HFFc6 (cell line): ENCODE measurements around the gene OSBP2. TPM values are rescaled to one million over a fixed set of nuclear protein-coding genes. Genes with fewer than 3 reads are reported as not detected.

ENCODE experiments used
- DNase-seq: peaks from one replicate; pipeline ENCODE4 v3.0.0-alpha.2; 2018
- H3K27ac Mint-ChIP-seq: 2 replicates; pipeline ENCODE4 v1.8.0; 2020; ENCODE audit warnings: mild to moderate bottlenecking, mixed read lengths
- H3K27me3 Mint-ChIP-seq: 2 replicates; pipeline ENCODE4 v1.8.0; 2021; ENCODE audit warnings: mild to moderate bottlenecking, moderate library complexity, mixed read lengths; ENCODE audit not compliant: insufficient read depth
- H3K36me3 Mint-ChIP-seq: 2 replicates; pipeline ENCODE4 v1.8.0; 2021; ENCODE audit warnings: low read depth, mixed read lengths
- H3K4me1 Mint-ChIP-seq: 2 replicates; pipeline ENCODE4 v1.8.0; 2020; ENCODE audit warnings: low read depth, mixed read lengths
- H3K4me3 Mint-ChIP-seq: 2 replicates; pipeline ENCODE4 v1.8.0; 2020; ENCODE audit warnings: mild to moderate bottlenecking, moderate library complexity, mixed read lengths
- H3K9me3 Mint-ChIP-seq: 2 replicates; pipeline ENCODE4 v1.8.0; 2020; ENCODE audit warnings: mild to moderate bottlenecking, mixed read lengths
- CTCF ChIP-seq: fragments of 200-600 bp; sonication (generic); IDR thresholded peaks from 2 replicates; pipeline ENCODE4 v1.5.0; 2021; ENCODE audit warnings: antibody characterized with exemption, mild to moderate bottlenecking
- total RNA-seq, 6 experiments: library from RNA; stranded (reverse); fragmentation: NEBNext Ultra II Directional; extraction: Animal tissue kit (Norgen Biotek cat#: 25700); gene quantifications; 2 replicates in 1 of 6; 3 replicates in 5 of 6; pipeline ENCODE4 v1.2.3, GENCODE V29; 2021

The OSBP2 gene
- total RNA-seq, 6 experiments from 2014 or later = 0.09 to 0.37 (median 0.28) TPM; not detected in 1

- peaks cover 13% of the 10 kb centered on the region for H3K27me3 Mint-ChIP-seq
- H3K9me3 Mint-ChIP-seq = no peaks in the 10 kb centered on the region
- H3K4me3 Mint-ChIP-seq = no peak overlapping the region
- DNase-seq = no peak
- no peak for TF ChIP-seq CTCF
- H3K36me3 Mint-ChIP-seq = no peaks in the 10 kb centered on the region
- no peaks in the 10 kb centered on the region for H3K4me1 Mint-ChIP-seq
- no peak overlapping the region for H3K27ac Mint-ChIP-seq
Observed at GRCh38 chr22:30885591-30885990, 190.9 kb downstream of the OSBP2 start.

GRCh38 chr22:30887453-30887852 lies 192.8 kb downstream of the OSBP2 start:
- Mint-ChIP-seq H3K27me3 (peaks cover 13% of the 10 kb centered on the region), H3K4me1 (no peaks in the 10 kb centered on the region), H3K4me3 (no peak overlapping the region), H3K9me3 (no peaks in the 10 kb centered on the region), H3K27ac (no peak overlapping the region), H3K36me3 (no peaks in the 10 kb centered on the region)
- no peak for TF ChIP-seq CTCF
- no peak for DNase-seq

- no peak for DNase-seq
- Mint-ChIP-seq H3K27me3 (peaks cover 13% of the 10 kb centered on the region), H3K9me3 (no peaks in the 10 kb centered on the region), H3K4me3 (no peak overlapping the region), H3K27ac (no peak overlapping the region), H3K4me1 (no peaks in the 10 kb centered on the region), H3K36me3 (no peaks in the 10 kb centered on the region)
- no peak for TF ChIP-seq CTCF
Observed at GRCh38 chr22:30887861-30888260, 193.2 kb downstream of the OSBP2 start.

GRCh38 chr22:30889268-30889995 lies 194.8 kb downstream of the OSBP2 start:
- H3K9me3 Mint-ChIP-seq = no peaks in the 10 kb centered on the region
- H3K4me1 Mint-ChIP-seq = no peaks in the 10 kb centered on the region
- DNase-seq = no peak
- H3K27ac Mint-ChIP-seq = no peak overlapping the region
- H3K27me3 Mint-ChIP-seq = peaks cover 5% of the 10 kb centered on the region
- no peak overlapping the region for H3K4me3 Mint-ChIP-seq
- no peaks in the 10 kb centered on the region for H3K36me3 Mint-ChIP-seq
- TF ChIP-seq CTCF = no peak

GRCh38 chr22:30889996-30890480 lies 195.4 kb downstream of the OSBP2 start:
- no peak for DNase-seq
- no peak overlapping the region for H3K27ac Mint-ChIP-seq
- no peak overlapping the region for H3K4me3 Mint-ChIP-seq
- TF ChIP-seq CTCF = no peak
- H3K36me3 Mint-ChIP-seq = no peaks in the 10 kb centered on the region
- no peaks in the 10 kb centered on the region for H3K4me1 Mint-ChIP-seq
- no peaks in the 10 kb centered on the region for H3K9me3 Mint-ChIP-seq
- H3K27me3 Mint-ChIP-seq = peaks cover 5% of the 10 kb centered on the region
